ENCODE data around the gene MYO10.

The MYO10 gene

GRCh38 chr5:16704945-16705344 lies 231.1 kb downstream of the MYO10 start:
- no peak for DNase-seq

GRCh38 chr5:16702964-16703363 lies 233.1 kb downstream of the MYO10 start:
- DNase-seq: no peak

GRCh38 chr5:16701134-16702099 lies 234.7 kb downstream of the MYO10 start:
- no peak for DNase-seq

- no peak for DNase-seq
Observed at GRCh38 chr5:16700081-16700480, 236.0 kb downstream of the MYO10 start.

- DNase-seq: no peak
Observed at GRCh38 chr5:16695779-16696178, 240.3 kb downstream of the MYO10 start.

GRCh38 chr5:16693879-16694278 lies 242.2 kb downstream of the MYO10 start:
- DNase-seq: peak; percentile 28

GRCh38 chr5:16691731-16692130 lies 244.4 kb downstream of the MYO10 start:
- no peak for DNase-seq

GRCh38 chr5:16690243-16690852 lies 245.7 kb downstream of the MYO10 start:
- peak; percentile 45 for DNase-seq

GRCh38 chr5:16687898-16688297 lies 248.2 kb downstream of the MYO10 start:
- DNase-seq: no peak

GRCh38 chr5:16685069-16685468 lies 251.0 kb downstream of the MYO10 start:
- DNase-seq: no peak

- DNase-seq: no peak
Observed at GRCh38 chr5:16681876-16682275, 254.2 kb downstream of the MYO10 start.

GRCh38 chr5:16679863-16680262 lies 256.2 kb downstream of the MYO10 start:
- DNase-seq: no peak

GRCh38 chr5:16679190-16679589 lies 256.9 kb downstream of the MYO10 start:
- DNase-seq: no peak

- DNase-seq: no peak
Observed at GRCh38 chr5:16675806-16676205, 260.3 kb downstream of the MYO10 start.

GRCh38 chr5:16674750-16675149 lies 261.3 kb downstream of the MYO10 start:
- no peak for DNase-seq

GRCh38 chr5:16673241-16674201 lies 262.6 kb downstream of the MYO10 start:
- DNase-seq: no peak

GRCh38 chr5:16671208-16671607 lies 264.9 kb downstream of the MYO10 start:
- no peak for DNase-seq

GRCh38 chr5:16669776-16670175 lies 266.3 kb downstream of the MYO10 start:
- DNase-seq: peak; percentile 49

- no peak for DNase-seq
Observed at GRCh38 chr5:16668631-16669030, 267.5 kb downstream of the MYO10 start.

- no peak for DNase-seq
Observed at GRCh38 chr5:16668194-16668593, 267.9 kb downstream of the MYO10 start.

- no peak for DNase-seq
Observed at GRCh38 chr5:16666883-16667398, 269.1 kb downstream of the MYO10 start.

GRCh38 chr5:16666130-16666882 lies 269.8 kb downstream of the MYO10 start:
- DNase-seq: no peak
